Heart right ventricle (tissue), 16 donors: ENCODE measurements around the gene OR2H1. TPM values are rescaled to one million over a fixed set of nuclear protein-coding genes. Genes with fewer than 3 reads are reported as not detected.

Experiments
- ATAC-seq, 8 donors: fragments of 200-7000 bp; cut with Tn5 transposase; one replicate each; pipeline ENCODE4 v1.9.1; 2020; ENCODE audit warnings: mild to moderate bottlenecking in 8 of 8, moderate library complexity in 8 of 8, moderate number of reproducible peaks in 1 of 8
- DNase-seq, 2 donors: peaks; one replicate each; pipeline ENCODE4 v3.0.0-alpha.2; 2020
- H3K27ac ChIP-seq, 10 donors: fragments of 200-600 bp; sonication (generic) in 2 of 10; one replicate each; pipeline versions ENCODE4 v1.5.0 to v1.8.0; 2020 to 2022; ENCODE audit warnings: mild to moderate bottlenecking in 3 of 10
- H3K27me3 ChIP-seq, 7 donors: fragments of 200-600 bp; one replicate each; pipeline ENCODE4 v1.8.0; 2021 to 2022; ENCODE audit warnings: mild to moderate bottlenecking in 2 of 7
- H3K36me3 ChIP-seq, 9 donors: fragments of 200-600 bp; sonication (generic) in 1 of 9; one replicate each; pipeline versions ENCODE4 v1.5.0 to v1.8.0; 2020 to 2022; ENCODE audit warnings: mild to moderate bottlenecking in 2 of 9
- H3K4me1 ChIP-seq, 9 donors: fragments of 200-600 bp; sonication (generic) in 1 of 9; one replicate each; pipeline versions ENCODE4 v1.5.0 to v1.8.0; 2020 to 2022; ENCODE audit warnings: mild to moderate bottlenecking in 4 of 9
- H3K4me3 ChIP-seq, 10 donors: fragments of 200-600 bp; sonication (generic) in 2 of 10; one replicate each; pipeline versions ENCODE4 v1.5.0 to v1.8.0; 2020 to 2022; ENCODE audit warnings: mild to moderate bottlenecking in 7 of 10, moderate library complexity in 2 of 10
- H3K9me3 ChIP-seq, 11 donors: fragments of 200-600 bp in 10 of 11; sonication (generic) in 2 of 11; one replicate each; pipeline versions ENCODE4 v1.5.0 to v1.8.0; 2013 to 2022; ENCODE audit warnings: mild to moderate bottlenecking in 2 of 11, control low read depth in 1 of 11, moderate library complexity in 1 of 11
- CTCF ChIP-seq, 9 donors: fragments of 200-600 bp; sonication (generic) in 2 of 9; IDR thresholded peaks; one replicate each; pipeline versions ENCODE4 v1.5.0 to v1.8.0; 2021 to 2022; ENCODE audit warnings: antibody characterized with exemption in 9 of 9, mild to moderate bottlenecking in 5 of 9, moderate library complexity in 1 of 9
- WGBS, 2 donors: extraction: QIAGEN DNeasy Blood & Tissue Kit; methylation state at CpG; one replicate each; pipeline ENCODE4 v1.1.7; 2013; ENCODE audit warnings: inconsistent platforms in 1 of 2; 5-methylcytosine and 5-hydroxymethylcytosine counted together
- intact Hi-C, 10 donors: fragments of 100-400 bp; cut with DNase I; formaldehyde crosslinking; loops; one replicate each; pipeline versions ENCODE4 v1.11.1 to v1.14.2; 2022
- polyA plus RNA-seq, 2 donors: library from polyadenylated mRNA; stranded (reverse); fragments of 200-250 nt; gene quantifications; one replicate each; pipeline ENCODE4 v1.2.3, GENCODE V29; 2013
- total RNA-seq, 10 donors: library from RNA; stranded (reverse); fragmentation: NEBNext Ultra II Directional in 3 of 10; extraction: Animal tissue kit (Norgen Biotek cat#: 25700) in 3 of 10; gene quantifications; one replicate each; pipeline versions ENCODE4 v1.2.1 to v1.2.4, GENCODE V29; 2021 to 2023
- donor health status: Arrhythmogenic right ventricular cardiomyopathy.
- donor health status: ischemic (EF 13 %, LVEDD 7.1; RV severe dilation, severe dysfunction).
- donor health status: healthy with polysubstance abuse.
- donor health status: DM: no; HTN: yes; CAD: no.
- donor health status: DM: no; HTN: no; CAD: no.
- donor health status: ischemic (EF 25% LVEDD 6.9; RV normal size, moderate dysfunction).
- donor health status: ischemic (EF 25% LVEDD 5.7; RV mildly dilated, moderate dysfunction).
- donor health status: healthy.
- donor health status: DM: yes; HTN: yes; CAD: no.
- donor health status: Ischemic cardiomyopathy.
- donor health status: ischemic (EF 35%, LVEDD 5.7; RV mildly dilated, moderate dysfunction).
- donor health status: nonischemic (EF 11% LVEDD 7.7; RV severe dilation, severe dysfunction).
- donor health status: DM: yes; HTN: yes; CAD: no.
- donor health status: PGD.
- donor health status: ischemic (EF 29% LVEDD 5.4; RV normal size, mild dysfunction).
- donor health status: nonischemic (EF 23%, LVEDD 6.1; RV moderate dilation, normal function).

Gene OR2H1
- total and polyA plus RNA-seq, 12 donors = not detected

- 81 to 85% methylated on average over 8 of the region's 8 CpGs for WGBS, 2 donors
- intact Hi-C loops = no loop called here
Measured at GRCh38 chr6:29500594-29500993, 43.6 kb downstream of the OR2H1 start.

GRCh38 chr6:29501106-29501505 lies 44.2 kb downstream of the OR2H1 start:
- Histone ChIP-seq H3K36me3 (no peaks in the 10 kb centered on the region), H3K9me3 (no peaks in the 10 kb centered on the region), H3K27me3 (peaks cover 0 to 31% (median 11%) of the 10 kb centered on the region in 7 donors), H3K4me3 (no peak overlapping the region), H3K4me1 (no peaks in the 10 kb centered on the region), H3K27ac (no peak overlapping the region)
- TF ChIP-seq CTCF (IDR thresholded peaks at IDR 0.05) = no peak
- ATAC-seq = no peak
- intact Hi-C loops = no loop called here
- 89% methylated on average over 6 of the region's 6 CpGs for WGBS, 2 donors
- no peak for DNase-seq

More at GRCh38 chr6:29500594-29500993, 43.6 kb downstream of the OR2H1 start:
- no peak overlapping the region for H3K4me3 ChIP-seq
- H3K27ac ChIP-seq = no peak overlapping the region
- no peaks in the 10 kb centered on the region for H3K36me3 ChIP-seq
- DNase-seq (no peak), ATAC-seq (no peak)
- H3K9me3 ChIP-seq = no peaks in the 10 kb centered on the region
- peaks cover 0 to 36% (median 15%) of the 10 kb centered on the region in 7 donors for H3K27me3 ChIP-seq
- H3K4me1 ChIP-seq = no peaks in the 10 kb centered on the region
- no peak for TF ChIP-seq CTCF (IDR thresholded peaks at IDR 0.05)

- ATAC-seq = no peak
- Histone ChIP-seq H3K4me1 (no peaks in the 10 kb centered on the region), H3K36me3 (no peaks in the 10 kb centered on the region), H3K4me3 (no peak overlapping the region), H3K9me3 (no peaks in the 10 kb centered on the region), H3K27me3 (peaks cover 0 to 29% (median 12%) of the 10 kb centered on the region in 7 donors), H3K27ac (no peak overlapping the region)
- 87 to 89% methylated on average over 3 of the region's 3 CpGs for WGBS, 2 donors
- intact Hi-C loops = no loop called here
- no peak for TF ChIP-seq CTCF (IDR thresholded peaks at IDR 0.05)
- no peak for DNase-seq
Measured at GRCh38 chr6:29502181-29502580, 45.2 kb downstream of the OR2H1 start.

- DNase-seq = no peak
- Histone ChIP-seq H3K9me3 (no peaks in the 10 kb centered on the region), H3K27me3 (peaks cover 0 to 29% (median 16%) of the 10 kb centered on the region in 7 donors), H3K4me3 (no peak overlapping the region), H3K27ac (no peak overlapping the region), H3K4me1 (no peaks in the 10 kb centered on the region), H3K36me3 (no peaks in the 10 kb centered on the region)
- intact Hi-C loops = no loop called here
- no peak for TF ChIP-seq CTCF (IDR thresholded peaks at IDR 0.05)
- 63 to 70% methylated on average over 5 of the region's 5 CpGs for WGBS, 2 donors
- peak in 2 of 8 donors; percentile 30 to 60 for ATAC-seq
Measured at GRCh38 chr6:29502597-29502996, 45.6 kb downstream of the OR2H1 start.
